K562 (cell line): Measurements from ENCODE around the gene TPM4. TPM values are rescaled to one million over a fixed set of nuclear protein-coding genes. Genes with fewer than 3 reads are reported as not detected.
A peak's percentile ranks its signal among the peaks of the same experiment; 100 is the strongest.

Experiments used
- DACH1 ChIP-seq: fragments of 450-650 bp; IDR thresholded peaks from 2 replicates; pipeline ENCODE4 v1.6.1; 2018; ENCODE audit not compliant: partially characterized antibody
- EHMT2 ChIP-seq: fragments of 450-650 bp; IDR thresholded peaks from 2 replicates; pipeline ENCODE4 v1.6.1; 2018; ENCODE audit warnings: antibody characterized with exemption
- GATAD2B ChIP-seq: fragments of 450-650 bp; IDR thresholded peaks from 2 replicates; pipeline ENCODE4 v1.6.1; 2017; ENCODE audit warnings: mild to moderate bottlenecking, borderline replicate concordance
- KDM5B ChIP-seq: fragments of 200-600 bp; sonication (generic); IDR thresholded peaks from 2 replicates; pipeline ENCODE4 v1.6.1; 2012; ENCODE audit warnings: low read depth, mild to moderate bottlenecking, moderate library complexity, low read length, control low read depth, inconsistent platforms; ENCODE audit not compliant: insufficient replicate concordance
- POLR2G ChIP-seq: fragments of 200-400 bp; formaldehyde crosslinking; IDR thresholded peaks from 2 replicates; pipeline ENCODE4 v1.6.1; 2017; ENCODE audit warnings: low read depth, mild to moderate bottlenecking, antibody characterized with exemption, low read length, moderate library complexity
- RFX1 ChIP-seq: fragments of 450-650 bp; IDR thresholded peaks from 2 replicates; pipeline ENCODE4 v1.6.1; 2016; ENCODE audit warnings: mild to moderate bottlenecking, moderate library complexity
- RNF2 ChIP-seq: sonication (generic); IDR thresholded peaks from 2 replicates; pipeline ENCODE4 v1.6.1; 2016
- SMARCA5 ChIP-seq: fragments of 450-650 bp; IDR thresholded peaks from 2 replicates; pipeline ENCODE4 v1.6.1; 2016
- THRB ChIP-seq: fragments of 450-650 bp; formaldehyde crosslinking; conservative IDR thresholded peaks from 2 replicates; pipeline ENCODE4 v1.4.0; 2022; ENCODE audit warnings: mild to moderate bottlenecking, missing genetic modification characterization
- VEZF1 ChIP-seq: fragments of 200-800 bp; sonication (Bioruptor generic); IDR thresholded peaks from 2 replicates; pipeline ENCODE4 v1.6.1; 2017; ENCODE audit warnings: missing genetic modification characterization, missing compliant biosample characterization
- ZBTB2 ChIP-seq: fragments of 450-650 bp; IDR thresholded peaks from 2 replicates; pipeline ENCODE4 v1.6.1; 2016; ENCODE audit warnings: antibody characterized with exemption
- ZBTB7A ChIP-seq: IDR thresholded peaks from 2 replicates; pipeline ENCODE4 v1.6.1; 2011; ENCODE audit warnings: low read depth, mild to moderate bottlenecking, low read length, moderate library complexity, borderline replicate concordance; ENCODE audit not compliant: control insufficient read depth
- ZNF324 ChIP-seq: fragments of 250-450 bp; sonication (Bioruptor Pico); IDR thresholded peaks from 2 replicates; pipeline ENCODE4 v1.4.0; 2020; ENCODE audit warnings: mild to moderate bottlenecking
- ZNF449 ChIP-seq: fragments of 250-450 bp; sonication (Bioruptor Pico); IDR thresholded peaks from 2 replicates; pipeline ENCODE4 v1.8.0; 2022; ENCODE audit warnings: moderate library complexity, mild to moderate bottlenecking, inconsistent platforms
- polyA plus RNA-seq, 8 experiments: library from polyadenylated mRNA; depleted of rRNA in 4 of 8; stranded (reverse) in 5 of 8; unstranded in 3 of 8; fragments of >200 nt; fragmentation: Nextera tagmentation in 2 of 8; fragmentation: Illumina TruSeq in 1 of 8; extraction: Ambion mirVana in 2 of 8; extraction: Trizol in 1 of 8; gene quantifications; 2 replicates each; pipeline versions ENCODE4 v1.2.1 to v1.2.3, GENCODE V29; 2011 to 2014; ENCODE audit warnings: inconsistent platforms in 1 of 8, missing spikeins in 1 of 8
- total RNA-seq, 7 experiments: library from RNA; depleted of rRNA in 6 of 7; stranded (reverse); fragments of >200 nt in 6 of 7; fragmentation: Illumina TruSeq in 2 of 7; extraction: Trizol in 2 of 7; gene quantifications; 2 replicates each; pipeline versions ENCODE4 v1.2.1 to v1.2.3, GENCODE V29; 2011 to 2021; ENCODE audit warnings: low replicate concordance in 1 of 7
- TF ChIP-seq, protein P1 (sequence below): sonication (generic); formaldehyde crosslinking; IDR thresholded peaks from 2 replicates; pipeline ENCODE4 v1.8.1; 2023; ENCODE audit warnings: missing genetic modification reagents, mild to moderate bottlenecking, borderline replicate concordance

TPM4 gene
- total and polyA plus RNA-seq, 9 of the 15 experiments (the other 6 are each of a cell fraction or from before 2014, with no cell fraction given), result 28.1 to 111 (median 77.4) TPM

GRCh38 chr19:16078759-16079707, 2.7 kb downstream of the TPM4 start (continued):
- TF ChIP-seq, protein P1, sequence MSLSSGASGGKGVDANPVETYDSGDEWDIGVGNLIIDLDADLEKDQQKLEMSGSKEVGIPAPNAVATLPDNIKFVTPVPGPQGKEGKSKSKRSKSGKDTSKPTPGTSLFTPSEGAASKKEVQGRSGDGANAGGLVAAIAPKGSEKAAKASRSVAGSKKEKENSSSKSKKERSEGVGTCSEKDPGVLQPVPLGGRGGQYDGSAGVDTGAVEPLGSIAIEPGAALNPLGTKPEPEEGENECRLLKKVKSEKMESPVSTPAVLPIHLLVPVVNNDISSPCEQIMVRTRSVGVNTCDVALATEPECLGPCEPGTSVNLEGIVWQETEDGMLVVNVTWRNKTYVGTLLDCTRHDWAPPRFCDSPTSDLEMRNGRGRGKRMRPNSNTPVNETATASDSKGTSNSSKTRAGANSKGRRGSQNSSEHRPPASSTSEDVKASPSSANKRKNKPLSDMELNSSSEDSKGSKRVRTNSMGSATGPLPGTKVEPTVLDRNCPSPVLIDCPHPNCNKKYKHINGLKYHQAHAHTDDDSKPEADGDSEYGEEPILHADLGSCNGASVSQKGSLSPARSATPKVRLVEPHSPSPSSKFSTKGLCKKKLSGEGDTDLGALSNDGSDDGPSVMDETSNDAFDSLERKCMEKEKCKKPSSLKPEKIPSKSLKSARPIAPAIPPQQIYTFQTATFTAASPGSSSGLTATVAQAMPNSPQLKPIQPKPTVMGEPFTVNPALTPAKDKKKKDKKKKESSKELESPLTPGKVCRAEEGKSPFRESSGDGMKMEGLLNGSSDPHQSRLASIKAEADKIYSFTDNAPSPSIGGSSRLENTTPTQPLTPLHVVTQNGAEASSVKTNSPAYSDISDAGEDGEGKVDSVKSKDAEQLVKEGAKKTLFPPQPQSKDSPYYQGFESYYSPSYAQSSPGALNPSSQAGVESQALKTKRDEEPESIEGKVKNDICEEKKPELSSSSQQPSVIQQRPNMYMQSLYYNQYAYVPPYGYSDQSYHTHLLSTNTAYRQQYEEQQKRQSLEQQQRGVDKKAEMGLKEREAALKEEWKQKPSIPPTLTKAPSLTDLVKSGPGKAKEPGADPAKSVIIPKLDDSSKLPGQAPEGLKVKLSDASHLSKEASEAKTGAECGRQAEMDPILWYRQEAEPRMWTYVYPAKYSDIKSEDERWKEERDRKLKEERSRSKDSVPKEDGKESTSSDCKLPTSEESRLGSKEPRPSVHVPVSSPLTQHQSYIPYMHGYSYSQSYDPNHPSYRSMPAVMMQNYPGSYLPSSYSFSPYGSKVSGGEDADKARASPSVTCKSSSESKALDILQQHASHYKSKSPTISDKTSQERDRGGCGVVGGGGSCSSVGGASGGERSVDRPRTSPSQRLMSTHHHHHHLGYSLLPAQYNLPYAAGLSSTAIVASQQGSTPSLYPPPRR (CRISPR knock-in tag), result no peak
- TF ChIP-seq POLR2G (no peak), VEZF1 (CRISPR knock-in tag) (peak; percentile 79), ZNF449 (CRISPR knock-in tag) (no peak), THRB (CRISPR knock-in tag) (peak; percentile 84; the same call in 1 of the 2 replicates), RNF2 (peak; percentile 71; the same call in 1 of the 2 replicates), KDM5B (no peak), EHMT2 (no peak), RFX1 (no peak), SMARCA5 (peak; percentile 52), ZNF324 (CRISPR knock-in tag) (no peak), GATAD2B (no peak), ZBTB7A (no peak), DACH1 (peak; percentile 53), ZBTB2 (peak; percentile 44; the same call in 1 of the 2 replicates)
